Osteoblast (primary cell): ENCODE measurements around the gene TRUB2. TPM values are rescaled to one million over a fixed set of nuclear protein-coding genes. Genes with fewer than 3 reads are reported as not detected.

Experiments used
- DNase-seq: peaks from one replicate; pipeline ENCODE4 v3.0.0; 2011; ENCODE audit warnings: low spot score, mixed read lengths; ENCODE audit not compliant: insufficient read length; ENCODE audit errors: missing footprints
- H2AFZ ChIP-seq: 2 replicates; pipeline ENCODE4 v1.6.0; 2011; ENCODE audit warnings: mild to moderate bottlenecking, low read length
- H3K27ac ChIP-seq: 2 replicates; pipeline ENCODE4 v1.5.1; 2011; ENCODE audit warnings: mild to moderate bottlenecking, low read depth, low read length, moderate library complexity
- H3K27me3 ChIP-seq: 2 replicates; pipeline ENCODE4 v1.6.0; 2012; ENCODE audit warnings: mild to moderate bottlenecking, control low read depth, inconsistent platforms, low read length, moderate library complexity; ENCODE audit not compliant: insufficient read depth
- H3K36me3 ChIP-seq: 2 replicates; pipeline ENCODE4 v1.5.1; 2011; ENCODE audit warnings: mild to moderate bottlenecking, low read length, control low read depth, moderate library complexity; ENCODE audit not compliant: insufficient read depth
- H3K4me1 ChIP-seq: 2 replicates; pipeline ENCODE4 v1.5.1; 2011; ENCODE audit warnings: mild to moderate bottlenecking, low read length, control low read depth, moderate library complexity; ENCODE audit not compliant: insufficient read depth
- H3K4me2 ChIP-seq: 2 replicates; pipeline ENCODE4 v1.6.0; 2011; ENCODE audit warnings: mild to moderate bottlenecking, low read length; ENCODE audit not compliant: insufficient read depth
- H3K4me3 ChIP-seq: fragments of 200-600 bp; sonication (generic); 3 replicates; pipeline ENCODE4 v1.5.1; 2012; ENCODE audit warnings: mild to moderate bottlenecking, low read length, inconsistent platforms; ENCODE audit not compliant: insufficient read depth
- H3K79me2 ChIP-seq: 2 replicates; pipeline ENCODE4 v1.6.0; 2012; ENCODE audit warnings: mild to moderate bottlenecking, low read length, control low read depth, inconsistent platforms; ENCODE audit not compliant: insufficient read depth
- H3K9me3 ChIP-seq: 2 replicates; pipeline ENCODE4 v1.5.1; 2011; ENCODE audit warnings: low read depth, low read length, control low read depth
- H4K20me1 ChIP-seq: 2 replicates; pipeline ENCODE4 v1.6.0; 2012; ENCODE audit warnings: mild to moderate bottlenecking, low read length, control low read depth; ENCODE audit not compliant: insufficient read depth
- total RNA-seq: library from RNA; depleted of rRNA; stranded (reverse); fragments of >200 nt; gene quantifications from 2 replicates; pipeline ENCODE4 v1.2.3, GENCODE V29; 2012
- TF ChIP-seq, protein P1 (sequence below): IDR thresholded peaks from 2 replicates; pipeline ENCODE4 v1.5.1; 2011; ENCODE audit warnings: mild to moderate bottlenecking, low read depth, low read length, moderate library complexity; ENCODE audit errors: extremely low read depth

Gene TRUB2
- total RNA-seq, 1 donor = 16.3 TPM

DNA sequence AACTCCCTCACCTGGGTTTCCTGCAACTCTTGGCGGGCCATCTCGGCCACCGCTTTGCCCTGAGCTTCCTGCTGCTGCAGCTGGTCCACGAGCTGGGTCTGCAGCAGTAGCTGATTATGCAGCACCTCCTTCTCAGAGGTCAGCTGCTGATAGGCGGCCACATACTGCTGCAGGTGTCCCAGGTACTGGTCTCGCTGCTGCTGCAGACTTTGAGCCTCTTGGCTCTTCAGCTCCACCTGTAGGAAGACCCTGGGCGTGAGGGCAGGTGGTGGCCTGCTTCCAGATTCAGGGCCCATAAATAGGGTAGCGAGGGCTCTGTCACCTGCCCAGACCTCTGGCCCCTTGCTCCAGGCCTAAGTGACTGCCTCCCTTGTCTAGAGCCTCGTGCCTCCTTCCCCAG, 63.1 kb downstream of the TRUB2 start:
- DNase-seq = no peak
- Histone ChIP-seq H3K27ac (no peak overlapping the region), H3K27me3 (no peaks in the 10 kb centered on the region), H2AFZ (no peak overlapping the region), H3K79me2 (no peaks in the 10 kb centered on the region), H4K20me1 (peaks cover 31% of the 10 kb centered on the region), H3K36me3 (peaks cover 78% of the 10 kb centered on the region), H3K4me3 (no peak overlapping the region), H3K4me2 (no peak overlapping the region), H3K9me3 (no peaks in the 10 kb centered on the region), H3K4me1 (no peaks in the 10 kb centered on the region)
- TF ChIP-seq, protein P1, sequence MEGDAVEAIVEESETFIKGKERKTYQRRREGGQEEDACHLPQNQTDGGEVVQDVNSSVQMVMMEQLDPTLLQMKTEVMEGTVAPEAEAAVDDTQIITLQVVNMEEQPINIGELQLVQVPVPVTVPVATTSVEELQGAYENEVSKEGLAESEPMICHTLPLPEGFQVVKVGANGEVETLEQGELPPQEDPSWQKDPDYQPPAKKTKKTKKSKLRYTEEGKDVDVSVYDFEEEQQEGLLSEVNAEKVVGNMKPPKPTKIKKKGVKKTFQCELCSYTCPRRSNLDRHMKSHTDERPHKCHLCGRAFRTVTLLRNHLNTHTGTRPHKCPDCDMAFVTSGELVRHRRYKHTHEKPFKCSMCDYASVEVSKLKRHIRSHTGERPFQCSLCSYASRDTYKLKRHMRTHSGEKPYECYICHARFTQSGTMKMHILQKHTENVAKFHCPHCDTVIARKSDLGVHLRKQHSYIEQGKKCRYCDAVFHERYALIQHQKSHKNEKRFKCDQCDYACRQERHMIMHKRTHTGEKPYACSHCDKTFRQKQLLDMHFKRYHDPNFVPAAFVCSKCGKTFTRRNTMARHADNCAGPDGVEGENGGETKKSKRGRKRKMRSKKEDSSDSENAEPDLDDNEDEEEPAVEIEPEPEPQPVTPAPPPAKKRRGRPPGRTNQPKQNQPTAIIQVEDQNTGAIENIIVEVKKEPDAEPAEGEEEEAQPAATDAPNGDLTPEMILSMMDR = no peak

DNA sequence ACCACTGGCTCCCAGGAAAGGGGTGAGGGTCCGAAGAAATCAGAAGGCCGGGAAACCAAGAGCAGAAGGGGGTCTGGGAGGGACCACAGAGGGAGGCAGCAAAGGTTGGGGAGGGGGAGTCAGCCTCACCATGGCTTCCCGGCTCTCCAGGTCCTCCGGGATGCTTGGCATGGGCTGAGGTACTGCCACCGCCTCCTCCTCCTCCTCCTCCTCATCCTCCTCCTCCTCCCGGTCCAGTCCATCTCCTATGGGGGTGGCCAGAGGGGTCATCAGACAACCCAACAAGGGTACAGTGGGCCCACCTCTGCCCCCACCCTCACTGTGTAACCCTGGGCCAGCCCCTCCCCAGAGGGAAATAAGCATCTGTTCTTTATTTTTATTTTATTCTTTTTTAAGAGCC, 63.9 kb downstream of the TRUB2 start:
- DNase-seq = peak; percentile 52
- H3K4me1 ChIP-seq = no peaks in the 10 kb centered on the region
- no peak overlapping the region for H3K4me3 ChIP-seq
- H3K79me2 ChIP-seq = no peaks in the 10 kb centered on the region
- no peak overlapping the region for H3K27ac ChIP-seq
- H2AFZ ChIP-seq = no peak overlapping the region
- no peaks in the 10 kb centered on the region for H3K27me3 ChIP-seq
- H3K9me3 ChIP-seq = no peaks in the 10 kb centered on the region
- TF ChIP-seq, protein P1 = no peak
- no peak overlapping the region for H3K4me2 ChIP-seq
- peaks cover 77% of the 10 kb centered on the region for H3K36me3 ChIP-seq
- H4K20me1 ChIP-seq = peaks cover 31% of the 10 kb centered on the region

DNA sequence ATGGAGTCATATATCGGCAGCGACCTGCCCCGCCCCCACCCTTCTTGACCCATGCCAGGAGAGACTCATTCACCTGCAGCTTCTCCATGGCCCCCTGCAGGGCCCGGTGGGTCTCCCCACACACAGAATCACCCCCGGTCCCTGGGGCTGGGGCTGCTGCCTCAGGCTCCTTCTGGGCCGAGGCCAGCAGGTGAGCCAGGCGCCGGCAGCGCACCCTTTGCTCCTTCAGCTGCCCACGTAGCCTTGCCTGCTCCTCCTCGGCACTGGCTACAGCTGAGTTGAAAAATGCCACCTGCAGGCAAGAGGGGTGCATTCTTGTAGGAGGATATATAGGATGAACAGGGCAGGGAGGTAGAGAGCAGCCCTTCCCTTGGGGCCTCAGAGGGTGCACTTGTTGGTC, 64.3 kb downstream of the TRUB2 start:
- Histone ChIP-seq H3K9me3 (no peaks in the 10 kb centered on the region), H3K4me3 (no peak overlapping the region), H3K79me2 (no peaks in the 10 kb centered on the region), H3K4me1 (no peaks in the 10 kb centered on the region), H4K20me1 (peaks cover 31% of the 10 kb centered on the region), H3K36me3 (peaks cover 73% of the 10 kb centered on the region), H2AFZ (no peak overlapping the region), H3K27me3 (no peaks in the 10 kb centered on the region), H3K27ac (no peak overlapping the region), H3K4me2 (no peak overlapping the region)
- TF ChIP-seq, protein P1 = no peak
- DNase-seq = no peak

DNA sequence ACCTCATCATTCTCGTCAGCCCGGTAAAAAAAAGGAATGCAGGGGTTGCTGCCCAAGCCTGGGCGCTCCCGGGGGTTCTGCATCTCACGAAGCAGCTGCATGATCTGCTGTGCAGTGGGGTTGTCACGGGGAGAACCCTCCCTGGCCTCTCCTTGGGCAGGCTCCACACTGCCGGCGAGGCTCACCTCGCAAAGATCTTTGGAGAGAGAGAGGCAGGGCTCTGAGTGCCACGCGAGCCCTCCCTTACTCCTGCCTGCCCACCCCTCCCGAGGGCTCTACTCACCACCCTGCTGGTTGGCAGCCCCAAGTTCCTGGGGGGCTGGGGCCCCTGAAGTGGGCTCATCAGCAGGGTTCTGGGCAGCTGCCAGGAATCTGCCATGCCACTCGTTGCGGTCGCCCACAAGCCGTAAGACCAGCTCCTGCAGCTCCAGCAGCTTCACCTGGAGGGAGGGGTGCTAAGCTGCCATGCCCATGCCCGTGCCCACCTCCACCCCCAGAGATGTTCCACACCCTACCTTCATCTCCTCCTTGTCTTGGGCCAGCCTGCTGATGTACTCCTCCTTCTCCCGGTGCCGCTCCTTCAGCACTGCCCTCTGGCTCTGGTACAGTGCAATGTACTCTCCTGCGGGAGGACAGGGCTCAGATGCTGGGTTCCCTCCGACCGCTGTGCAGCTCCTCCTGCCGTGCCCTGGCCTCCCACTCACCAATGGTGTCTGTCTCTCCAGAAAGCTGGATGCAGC, 65.0 kb downstream of the TRUB2 start:
- no peaks in the 10 kb centered on the region for H3K9me3 ChIP-seq
- H3K4me2 ChIP-seq = no peak overlapping the region
- no peak overlapping the region for H3K27ac ChIP-seq
- H3K4me3 ChIP-seq = no peak overlapping the region
- H4K20me1 ChIP-seq = peaks cover 28% of the 10 kb centered on the region
- TF ChIP-seq, protein P1 = no peak
- peaks cover 67% of the 10 kb centered on the region for H3K36me3 ChIP-seq
- H2AFZ ChIP-seq = no peak overlapping the region
- no peaks in the 10 kb centered on the region for H3K27me3 ChIP-seq
- peak; percentile 66 for DNase-seq
- no peaks in the 10 kb centered on the region for H3K4me1 ChIP-seq
- no peaks in the 10 kb centered on the region for H3K79me2 ChIP-seq

Other genes with a start within 250 kb of the TRUB2 start
- gene PTGES2, start 194.7 kb downstream of the TRUB2 start, total RNA-seq = 42.7 and 50.3 TPM in 2 replicates
- gene LCN2, start 173.0 kb downstream of the TRUB2 start, total RNA-seq = not detected in 2 replicates
- gene BBLN, start 162.2 kb downstream of the TRUB2 start, total RNA-seq = 24.5 and 33.3 TPM in 2 replicates
- 33.7 and 40.1 TPM in 2 replicates for gene CIZ1, start 130.9 kb downstream of the TRUB2 start, total RNA-seq
- 3.6 and 6.5 TPM in 2 replicates for gene DNM1, start 119.1 kb downstream of the TRUB2 start, total RNA-seq
- 121 and 137 TPM in 2 replicates for gene GOLGA2, start 46.4 kb downstream of the TRUB2 start, total RNA-seq
- 19.2 and 20.3 TPM in 2 replicates for gene SWI5, start 46.2 kb downstream of the TRUB2 start, total RNA-seq
- 34.7 and 34.8 TPM in 2 replicates for gene COQ4, start 392 bp upstream of the TRUB2 start, total RNA-seq
- 21.4 and 23.0 TPM in 2 replicates for gene SLC27A4, start 18.1 kb upstream of the TRUB2 start, total RNA-seq
- 29.2 and 35.1 TPM in 2 replicates for gene URM1, start 48.9 kb upstream of the TRUB2 start, total RNA-seq
- gene CERCAM, start 98.4 kb upstream of the TRUB2 start, total RNA-seq = 186 and 195 TPM in 2 replicates
- gene ODF2, start 133.6 kb upstream of the TRUB2 start, total RNA-seq = 25.9 and 26.4 TPM in 2 replicates
- gene GLE1, start 182.3 kb upstream of the TRUB2 start, total RNA-seq = 17.1 and 19.2 TPM in 2 replicates
- gene SPTAN1, start 230.1 kb upstream of the TRUB2 start, total RNA-seq = 324 and 354 TPM in 2 replicates